GDM1 (cell line): ENCODE data around the gene SEMA4A.
"Not testable (repeated sequence)": the region's sequence is repeated elsewhere in the genome, so short reads cannot be mapped to it uniquely, and the experiment has no call there.

Experiments
- DNase-seq: peaks from one replicate; lab custom pipeline; 2025; lab: John Stamatoyannopoulos, UW

The SEMA4A gene

GRCh38 chr1:156119503-156120209, 33.7 kb upstream of the SEMA4A start:
- DNase-seq: peak; percentile 40

GRCh38 chr1:156120318-156120717, 33.1 kb upstream of the SEMA4A start:
- no peak for DNase-seq

GRCh38 chr1:156121005-156121404, 32.4 kb upstream of the SEMA4A start:
- not testable (repeated sequence) for DNase-seq

GRCh38 chr1:156121457-156121856, 31.9 kb upstream of the SEMA4A start:
- no peak for DNase-seq

GRCh38 chr1:156122086-156122485, 31.3 kb upstream of the SEMA4A start:
- no peak for DNase-seq

GRCh38 chr1:156122519-156123355, 30.6 kb upstream of the SEMA4A start:
- DNase-seq: no peak

GRCh38 chr1:156123356-156124196, 29.8 kb upstream of the SEMA4A start:
- peak; percentile 75 for DNase-seq

GRCh38 chr1:156124557-156125483, 28.6 kb upstream of the SEMA4A start:
- DNase-seq: peak; percentile 36

- DNase-seq: not testable (repeated sequence)
Observed at GRCh38 chr1:156125544-156125943, 27.8 kb upstream of the SEMA4A start.

- peak; percentile 74 for DNase-seq
Observed at GRCh38 chr1:156126043-156126629, 27.2 kb upstream of the SEMA4A start.

GRCh38 chr1:156126630-156127534, 26.5 kb upstream of the SEMA4A start:
- peak; percentile 63 for DNase-seq

GRCh38 chr1:156128308-156128653, 25.1 kb upstream of the SEMA4A start:
- DNase-seq: no peak

GRCh38 chr1:156128654-156129597, 24.5 kb upstream of the SEMA4A start:
- DNase-seq: no peak

- peak; percentile 48 for DNase-seq
Observed at GRCh38 chr1:156129687-156130577, 23.5 kb upstream of the SEMA4A start.

- DNase-seq: no peak
Observed at GRCh38 chr1:156130578-156130942, 22.8 kb upstream of the SEMA4A start.

GRCh38 chr1:156134716-156135435, 18.5 kb upstream of the SEMA4A start:
- DNase-seq: no peak
